ENCODE measurements around the gene MRPL38.

Gene MRPL38

DNA sequence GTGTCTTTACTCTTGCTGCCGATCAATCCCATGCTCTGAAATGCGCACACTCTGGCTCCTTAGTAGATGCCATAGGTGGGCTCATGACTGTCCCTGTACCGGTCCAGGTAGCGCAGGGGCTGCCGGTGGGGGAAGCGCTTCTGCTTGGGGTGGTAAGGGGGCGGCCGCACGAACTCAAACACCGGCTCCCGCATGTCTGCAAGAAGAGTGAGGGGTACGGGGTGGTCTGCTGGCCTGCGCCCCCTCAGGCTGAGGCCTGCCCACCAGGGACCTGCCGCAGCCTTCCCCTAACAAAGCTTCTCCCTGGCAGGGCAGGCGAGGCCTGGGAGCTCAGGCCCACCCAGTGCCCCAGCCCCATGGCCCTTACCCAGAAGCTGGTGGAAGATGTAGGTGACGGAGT, 5.9 kb downstream of the MRPL38 start:
- H3K4me3 ChIP-seq (ENCODE audit: low read depth, low read length): no peak overlapping the region
- TF ChIP-seq, protein P1, sequence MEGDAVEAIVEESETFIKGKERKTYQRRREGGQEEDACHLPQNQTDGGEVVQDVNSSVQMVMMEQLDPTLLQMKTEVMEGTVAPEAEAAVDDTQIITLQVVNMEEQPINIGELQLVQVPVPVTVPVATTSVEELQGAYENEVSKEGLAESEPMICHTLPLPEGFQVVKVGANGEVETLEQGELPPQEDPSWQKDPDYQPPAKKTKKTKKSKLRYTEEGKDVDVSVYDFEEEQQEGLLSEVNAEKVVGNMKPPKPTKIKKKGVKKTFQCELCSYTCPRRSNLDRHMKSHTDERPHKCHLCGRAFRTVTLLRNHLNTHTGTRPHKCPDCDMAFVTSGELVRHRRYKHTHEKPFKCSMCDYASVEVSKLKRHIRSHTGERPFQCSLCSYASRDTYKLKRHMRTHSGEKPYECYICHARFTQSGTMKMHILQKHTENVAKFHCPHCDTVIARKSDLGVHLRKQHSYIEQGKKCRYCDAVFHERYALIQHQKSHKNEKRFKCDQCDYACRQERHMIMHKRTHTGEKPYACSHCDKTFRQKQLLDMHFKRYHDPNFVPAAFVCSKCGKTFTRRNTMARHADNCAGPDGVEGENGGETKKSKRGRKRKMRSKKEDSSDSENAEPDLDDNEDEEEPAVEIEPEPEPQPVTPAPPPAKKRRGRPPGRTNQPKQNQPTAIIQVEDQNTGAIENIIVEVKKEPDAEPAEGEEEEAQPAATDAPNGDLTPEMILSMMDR (IDR thresholded peaks at IDR 0.05; ENCODE audit: control insufficient read depth, extremely low read depth, insufficient read depth): no peak
- DNase-seq (ENCODE audit: low read depth): no peak

DNA sequence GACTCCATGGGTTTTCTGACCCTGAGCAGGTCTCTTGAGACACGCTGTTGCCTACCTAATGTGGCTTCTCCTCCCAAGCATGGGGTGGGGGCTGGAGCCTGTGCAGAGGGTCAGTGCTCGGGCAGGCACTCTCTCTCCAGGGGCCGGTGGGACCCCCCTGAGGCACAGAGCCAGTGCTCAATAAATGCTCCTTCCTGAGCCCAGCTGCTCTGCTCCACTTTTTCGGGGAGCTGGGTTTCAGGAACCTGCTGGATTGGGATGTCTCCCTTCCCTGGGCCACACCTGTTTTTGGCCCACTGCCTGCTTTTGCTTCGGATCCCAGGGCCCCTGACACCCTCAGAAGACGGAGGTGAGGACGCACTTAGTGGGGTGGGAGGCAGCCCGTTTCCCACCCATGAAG, 6.6 kb downstream of the MRPL38 start:
- DNase-seq (ENCODE audit: low read depth): no peak
- TF ChIP-seq, protein P1 (IDR thresholded peaks at IDR 0.05; ENCODE audit: control insufficient read depth, extremely low read depth, insufficient read depth): no peak
- no peak overlapping the region for H3K4me3 ChIP-seq (ENCODE audit: low read depth, low read length)

DNA sequence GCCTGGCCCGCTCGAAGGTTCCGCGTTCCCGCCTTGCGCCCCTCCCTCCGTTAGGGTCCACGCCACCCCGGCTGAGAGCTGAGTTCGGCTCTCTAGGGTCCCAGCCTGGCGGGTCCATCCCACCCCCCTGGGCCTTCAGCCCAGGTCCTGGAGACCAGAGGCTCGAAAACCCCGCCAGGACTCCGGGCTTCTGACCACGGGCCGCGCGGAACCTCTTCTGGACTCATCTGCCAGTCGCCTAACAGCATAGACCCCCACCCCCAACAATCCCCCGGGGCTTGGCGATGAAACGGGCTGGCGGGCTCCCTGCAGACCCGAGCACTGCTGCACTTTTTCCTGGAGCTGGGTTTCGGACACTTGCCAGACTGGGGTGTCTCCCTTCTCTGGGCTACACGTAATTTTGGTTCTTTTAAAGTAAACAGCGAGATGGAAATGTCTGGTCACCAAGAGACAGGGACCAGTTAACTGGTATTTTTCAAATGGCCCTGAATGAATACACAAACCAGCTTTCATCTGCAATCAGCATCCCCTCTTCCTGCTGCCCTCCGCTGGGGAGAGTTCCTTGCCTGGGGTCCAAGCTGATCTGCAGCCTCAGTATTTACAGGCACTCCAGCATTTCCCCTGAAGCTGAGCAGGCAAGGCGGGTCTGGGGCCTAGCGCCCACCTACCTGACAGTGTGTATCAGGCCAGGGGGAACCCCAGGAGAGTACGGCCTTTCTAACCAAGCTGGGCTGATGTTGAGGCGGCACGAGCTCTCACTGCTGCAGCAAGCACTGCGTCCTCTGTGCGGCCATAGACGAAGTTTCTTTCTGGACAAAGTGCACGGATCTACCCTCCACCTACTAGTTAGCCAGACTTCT, 7.3 kb downstream of the MRPL38 start:
- no peak for DNase-seq (ENCODE audit: low read depth)
- TF ChIP-seq, protein P1 (IDR thresholded peaks at IDR 0.05; ENCODE audit: control insufficient read depth, extremely low read depth, insufficient read depth): no peak
- peak overlapping the region; percentile 68 for H3K4me3 ChIP-seq (ENCODE audit: low read depth, low read length)

DNA sequence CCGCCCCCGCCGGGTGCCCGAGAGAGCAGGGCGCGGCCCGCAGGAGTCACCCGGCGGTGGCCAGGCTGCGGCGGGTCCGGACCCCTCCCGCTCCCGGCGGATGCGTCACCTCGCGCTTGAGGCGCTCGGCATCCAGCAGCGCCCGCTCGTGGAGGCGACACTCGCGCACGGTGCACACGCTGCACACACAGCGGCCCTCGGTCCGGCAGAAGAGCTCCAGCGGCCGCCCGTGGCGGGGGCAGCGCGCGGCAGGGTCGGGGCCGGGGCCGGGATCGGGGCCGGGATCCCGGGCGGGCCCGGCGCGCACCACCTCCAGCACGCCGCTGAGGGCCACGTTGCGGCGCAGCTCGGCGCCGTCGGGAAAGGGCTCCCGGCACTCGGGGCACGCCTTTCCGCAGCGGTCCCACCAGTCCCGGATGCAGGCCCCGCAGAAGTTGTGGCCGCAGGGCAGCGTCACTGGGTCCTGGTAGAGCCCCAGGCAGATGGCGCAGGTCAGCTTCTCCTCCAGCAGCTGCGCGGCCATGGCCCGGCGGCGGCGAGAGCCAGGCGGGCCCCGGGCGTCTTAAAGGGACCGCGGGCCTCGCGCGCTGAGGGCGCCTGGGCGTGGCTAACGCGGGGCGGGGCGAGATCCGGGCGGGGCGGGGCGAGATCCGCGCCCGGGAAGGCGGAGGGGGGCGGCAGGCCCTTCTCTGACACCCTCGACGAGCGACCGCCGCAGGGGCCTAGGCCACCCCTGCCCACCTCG, 8.1 kb downstream of the MRPL38 start, which contains the start of gene TRIM65:
Gene TRIM65, minus strand, starts transcription at position 537 of the 745 bp plus-strand sequence. Its CDS starts 14 bp downstream, at position 523.
- no peak for DNase-seq (ENCODE audit: low read depth)
- peak within 1 kb of the TSS; percentile 68 for H3K4me3 ChIP-seq (ENCODE audit: low read depth, low read length)
- TF ChIP-seq, protein P1 (IDR thresholded peaks at IDR 0.05; ENCODE audit: control insufficient read depth, extremely low read depth, insufficient read depth): peak; percentile 62

DNA sequence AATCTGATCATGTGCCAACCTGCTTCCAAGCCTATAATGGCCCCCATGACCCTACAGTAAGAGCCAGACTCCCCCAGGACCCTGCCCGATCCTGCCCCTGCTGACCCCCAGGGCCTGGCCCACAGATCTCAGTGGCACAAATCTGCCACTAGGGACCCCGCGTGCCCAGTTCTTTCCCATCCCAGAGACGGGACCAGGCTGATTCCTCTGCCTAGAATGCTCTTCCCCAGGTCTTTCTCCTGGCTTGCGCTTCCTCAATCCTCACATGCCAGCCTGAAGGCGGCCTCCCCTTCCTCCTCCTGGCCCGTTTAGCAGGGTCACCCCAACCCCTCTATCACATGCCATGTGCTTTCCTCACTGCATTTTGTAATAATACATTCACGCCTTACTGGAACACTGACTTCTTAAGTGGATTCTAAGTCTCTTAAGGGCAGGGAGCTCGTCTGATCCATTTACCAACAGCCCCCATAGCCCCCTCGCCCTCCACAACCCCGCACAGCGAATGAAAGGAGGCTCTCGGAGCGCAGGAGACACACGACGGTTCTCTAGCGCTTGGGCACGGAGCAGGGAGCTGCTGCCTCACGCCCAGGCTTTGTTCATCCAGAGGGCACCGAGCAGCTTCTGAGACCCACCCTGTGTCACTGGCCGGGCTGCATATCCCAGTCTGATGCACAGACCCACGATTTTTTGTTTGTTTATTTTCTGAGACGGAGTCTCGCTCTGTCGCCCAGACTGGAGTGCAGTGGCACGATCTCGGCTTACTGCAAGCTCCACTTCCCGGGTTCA, 9.1 kb downstream of the MRPL38 start:
- TF ChIP-seq, protein P1 (IDR thresholded peaks at IDR 0.05; ENCODE audit: control insufficient read depth, extremely low read depth, insufficient read depth): no peak
- peak overlapping the region; percentile 68 for H3K4me3 ChIP-seq (ENCODE audit: low read depth, low read length)
- no peak for DNase-seq (ENCODE audit: low read depth)

DNA sequence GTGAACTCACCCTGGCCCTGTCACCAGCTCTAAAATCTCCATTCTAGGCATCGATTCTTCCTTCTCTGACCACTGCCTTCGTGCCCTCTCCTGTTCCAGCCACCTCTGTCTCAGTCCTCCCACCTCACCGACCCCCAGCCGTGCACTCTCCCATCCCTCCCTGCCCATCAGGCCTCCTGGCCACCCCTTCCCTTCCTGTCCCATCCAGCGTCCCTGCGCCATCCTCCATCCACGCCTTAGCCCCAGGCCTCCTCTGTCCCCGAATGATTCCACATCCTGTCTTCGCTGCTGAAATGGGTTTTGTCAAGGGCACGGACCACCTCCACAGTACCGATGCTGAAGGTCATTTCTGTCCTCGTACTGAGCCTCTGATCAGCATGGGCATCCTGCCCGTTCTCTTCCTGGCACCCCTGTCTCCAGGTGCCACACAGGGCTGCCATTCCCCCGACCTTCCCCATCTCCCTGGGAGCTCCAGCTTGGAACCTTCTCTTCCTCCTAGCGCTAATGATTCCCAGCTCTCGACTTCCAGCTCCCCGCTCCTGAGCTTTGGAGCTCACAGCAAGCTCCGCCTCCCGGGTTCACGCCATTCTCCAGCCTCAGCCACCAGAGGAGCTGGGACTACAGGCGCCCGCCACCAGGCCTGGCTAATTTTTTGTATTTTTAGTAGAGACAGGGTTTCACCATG, 10.5 kb downstream of the MRPL38 start:
- no peak overlapping the region for H3K4me3 ChIP-seq (ENCODE audit: low read depth, low read length)

More for the DNA sequence above, 10.5 kb downstream of the MRPL38 start:
- TF ChIP-seq, protein P1 (IDR thresholded peaks at IDR 0.05; ENCODE audit: control insufficient read depth, extremely low read depth, insufficient read depth): no peak
- DNase-seq (ENCODE audit: low read depth): no peak
